ENCODE data around the gene GJD4.

Gene GJD4

DNA sequence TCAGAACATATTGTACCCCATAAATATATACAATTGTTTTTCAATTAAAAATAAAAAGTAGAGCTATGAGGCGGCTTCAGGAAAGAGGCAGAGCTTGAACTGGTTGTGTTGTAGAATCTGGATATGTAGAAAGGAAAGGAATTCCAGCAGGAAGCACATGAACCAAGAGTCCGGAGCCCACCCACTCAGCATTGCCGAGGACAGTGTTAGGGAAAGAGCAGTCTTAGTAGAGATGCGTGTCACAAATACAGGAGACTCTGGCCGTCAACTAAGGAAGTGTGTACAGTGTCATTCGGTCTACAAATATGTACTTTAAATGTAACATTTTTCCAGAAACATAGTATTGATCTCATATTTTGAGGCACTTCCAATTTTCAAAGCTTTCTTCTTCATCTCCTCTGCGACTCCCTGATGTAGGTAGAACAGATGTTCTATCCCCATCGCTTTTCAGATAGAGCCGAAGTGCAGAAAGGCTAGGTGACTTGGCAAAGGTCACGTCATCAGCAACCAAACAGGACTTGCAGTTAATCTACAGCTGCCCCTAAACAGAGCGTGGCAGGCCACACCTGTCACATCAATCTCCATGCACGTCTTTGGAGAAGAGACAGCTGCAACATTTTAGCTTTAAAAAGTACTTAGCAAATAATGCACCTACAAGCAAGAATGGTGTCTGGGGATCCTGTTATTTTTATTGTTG is 25.3 kb upstream of the GJD4 start:
- DNase-seq: no peak

DNA sequence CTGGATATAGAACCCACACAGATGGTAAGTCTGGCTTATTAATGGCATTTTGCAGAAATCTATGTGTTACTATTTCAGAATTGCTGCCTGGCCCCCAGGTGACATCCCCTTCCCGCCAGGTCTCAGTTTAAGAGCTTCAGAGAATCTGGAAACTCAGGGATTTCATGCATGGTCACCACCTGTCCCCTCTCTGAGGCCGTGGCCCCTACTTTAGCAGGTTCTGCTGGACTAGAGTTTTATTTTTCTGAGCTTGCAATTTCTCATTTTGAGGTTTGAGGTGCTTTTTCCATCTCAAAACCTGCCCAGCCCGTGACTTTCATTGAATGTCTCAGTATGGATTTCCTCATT is 24.7 kb upstream of the GJD4 start:
- DNase-seq: no peak

DNA sequence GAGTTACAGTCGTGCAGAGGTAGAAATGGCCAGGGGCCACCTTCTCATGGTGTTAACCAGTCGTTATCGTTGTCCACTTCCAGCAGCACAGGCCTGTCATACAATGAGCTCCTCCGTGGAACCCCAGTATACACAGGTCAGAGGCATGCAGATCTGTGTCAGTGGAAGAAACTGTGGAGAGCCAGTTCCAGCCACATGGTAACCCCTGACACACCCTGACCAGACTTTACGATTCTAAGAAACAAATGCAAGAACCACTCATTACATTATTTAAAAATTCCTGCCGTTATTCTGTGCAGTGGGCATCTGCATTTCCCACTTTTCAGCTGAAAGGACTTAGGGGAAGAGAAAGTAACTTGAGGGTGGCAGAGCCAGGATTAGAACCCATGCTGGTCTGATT is 23.5 kb upstream of the GJD4 start:
- DNase-seq: no peak

DNA sequence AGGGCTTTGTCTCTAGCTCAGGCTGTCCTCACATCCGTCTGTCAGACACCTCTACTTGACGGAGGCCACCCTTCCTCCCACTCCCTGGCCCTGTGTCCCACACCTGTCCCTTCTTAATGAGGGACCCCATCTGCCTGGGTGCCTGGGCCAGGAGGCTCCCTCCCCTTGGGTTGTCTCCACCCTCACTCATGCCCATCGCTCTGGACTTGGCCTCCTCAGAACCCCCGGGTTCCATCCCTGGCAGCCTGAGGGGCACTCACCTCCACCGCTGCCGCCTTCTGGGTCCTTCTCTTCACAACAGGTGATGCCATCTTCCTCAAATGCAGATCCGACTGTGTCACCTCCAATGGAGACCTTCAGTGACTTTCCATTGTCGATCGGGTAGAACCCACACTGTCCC is 20.2 kb upstream of the GJD4 start:
- DNase-seq: no peak

DNA sequence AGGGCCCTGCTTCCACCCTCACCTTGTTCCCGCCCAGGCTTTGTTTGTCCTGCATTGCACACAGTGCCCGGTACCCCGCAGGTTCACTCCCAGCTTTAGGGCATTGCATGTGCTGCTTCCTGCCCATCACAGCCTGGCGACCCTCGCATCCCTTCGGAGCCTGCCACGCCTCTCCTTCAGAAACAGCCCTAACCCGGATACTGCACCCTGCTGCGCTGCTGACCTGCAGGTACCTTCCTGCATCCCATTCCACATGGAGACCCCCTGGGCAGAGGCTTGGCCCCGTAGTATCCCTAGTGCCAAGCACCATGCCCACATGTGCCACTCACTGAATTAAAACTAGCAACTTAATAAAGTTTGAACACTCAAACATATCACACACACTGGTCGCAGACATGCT is 19.8 kb upstream of the GJD4 start:
- DNase-seq: no peak

DNA sequence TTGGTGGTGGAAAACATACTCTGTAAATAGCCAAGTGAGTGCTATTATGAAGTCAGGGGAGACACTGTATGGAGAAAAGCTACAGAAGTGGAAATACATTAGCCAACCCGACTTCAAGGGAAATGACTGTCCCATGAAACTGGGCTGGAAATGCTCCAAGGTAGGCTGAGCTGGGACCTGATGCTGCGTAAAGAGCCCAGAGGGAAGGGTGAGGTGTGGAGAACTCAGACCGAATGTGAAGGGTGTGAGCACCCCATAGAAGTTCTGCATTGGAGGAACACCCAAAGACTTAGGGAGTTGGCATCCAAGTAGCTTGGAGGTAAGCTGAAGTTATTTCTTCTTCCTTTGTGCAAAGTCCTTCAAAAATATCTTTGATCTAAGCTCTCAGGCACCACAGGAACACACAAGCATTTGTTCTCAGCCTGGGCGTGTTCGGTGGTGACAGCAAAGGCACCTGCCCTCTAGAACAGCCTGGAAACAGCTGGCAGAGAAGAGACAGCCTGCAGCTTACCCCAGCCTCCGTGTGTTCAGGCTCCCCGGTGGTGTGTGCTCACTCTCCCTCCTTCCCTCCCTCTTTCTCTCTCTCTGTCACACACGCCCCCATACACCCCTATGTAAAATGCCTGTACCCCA is 19.1 kb upstream of the GJD4 start:
- DNase-seq: no peak

DNA sequence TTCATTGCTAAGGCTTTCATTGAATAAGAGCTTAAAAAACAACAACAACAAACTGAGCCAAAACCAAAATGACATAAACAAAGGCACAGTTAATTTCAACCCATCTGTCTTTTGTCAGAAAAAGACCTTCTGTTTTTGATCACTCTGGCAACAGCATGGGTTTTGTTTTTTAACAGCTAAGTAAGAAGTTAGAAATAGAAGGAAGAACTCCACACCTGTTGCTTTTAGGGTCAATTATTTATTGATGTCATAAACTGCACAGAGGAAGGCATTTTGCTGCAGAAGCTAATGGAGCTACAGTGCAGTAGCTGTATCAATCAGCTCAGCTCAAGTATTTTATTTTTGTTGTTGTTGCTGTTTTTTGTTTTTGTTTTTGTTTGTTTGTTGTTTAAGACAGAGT is 16.3 kb upstream of the GJD4 start:
- DNase-seq: no peak

DNA sequence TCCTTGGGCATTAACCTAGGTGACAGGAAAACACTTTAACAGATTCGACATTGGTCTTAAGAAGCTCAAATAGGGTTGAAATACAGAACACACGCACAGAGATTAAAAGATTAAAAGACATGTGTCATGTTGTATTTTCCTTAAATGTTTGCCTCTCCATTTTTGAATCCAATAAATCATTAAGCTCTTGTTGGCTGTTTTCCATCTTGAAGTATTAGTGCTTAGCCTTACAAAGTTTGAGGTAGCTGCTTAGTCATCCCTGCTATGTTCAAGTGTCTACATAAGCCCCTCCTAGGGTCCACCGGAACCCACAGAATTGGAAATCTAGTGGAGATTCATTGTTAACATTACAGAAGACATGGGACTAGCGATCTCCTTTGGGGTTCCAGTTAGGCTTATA is 12.7 kb upstream of the GJD4 start:
- no peak for DNase-seq

DNA sequence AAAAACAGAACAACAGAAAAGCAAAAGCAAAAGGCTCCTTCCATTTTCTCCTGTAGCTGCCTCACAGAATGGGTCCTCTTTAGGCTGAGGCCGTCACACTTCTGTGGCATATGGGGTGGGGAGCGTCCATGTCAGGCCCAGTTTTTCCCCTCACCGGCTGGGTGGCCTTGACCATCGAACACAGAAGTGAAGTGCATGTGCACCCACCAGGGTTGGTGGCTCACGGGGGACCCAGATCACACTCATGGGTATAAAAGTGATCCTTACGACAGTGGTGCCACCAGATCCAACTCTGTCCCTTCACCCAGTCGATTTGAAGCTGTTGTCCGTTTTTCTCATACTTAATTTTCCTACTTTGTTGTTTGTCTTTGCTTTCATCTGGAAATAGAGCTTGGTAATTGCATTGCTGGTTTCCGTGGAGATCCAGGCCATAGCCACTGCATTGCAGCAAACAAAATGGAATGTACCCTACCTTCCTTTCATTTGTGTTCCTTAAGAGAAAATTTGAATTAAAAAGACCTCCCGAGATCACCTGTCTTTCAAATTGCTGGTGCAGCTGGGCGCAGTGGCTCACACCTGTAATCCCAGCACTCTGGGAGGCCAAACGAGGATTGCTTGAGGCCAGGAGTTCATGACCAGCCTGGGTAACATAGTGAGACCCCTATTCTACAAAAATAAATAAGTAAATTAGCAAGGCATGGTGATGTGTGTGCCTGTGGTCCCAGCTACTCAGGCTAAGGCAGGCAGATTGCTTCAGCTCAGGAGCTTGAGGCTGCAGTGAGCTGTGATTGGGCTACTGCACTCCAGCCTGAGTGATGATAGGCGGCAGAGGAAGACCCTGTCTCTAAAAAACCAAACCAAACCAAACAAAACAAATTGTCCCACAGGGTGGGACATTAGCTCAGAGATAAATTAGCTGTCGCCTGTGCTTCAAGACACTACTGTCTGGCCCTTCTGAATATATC is 10.7 kb upstream of the GJD4 start:
- DNase-seq: no peak

DNA sequence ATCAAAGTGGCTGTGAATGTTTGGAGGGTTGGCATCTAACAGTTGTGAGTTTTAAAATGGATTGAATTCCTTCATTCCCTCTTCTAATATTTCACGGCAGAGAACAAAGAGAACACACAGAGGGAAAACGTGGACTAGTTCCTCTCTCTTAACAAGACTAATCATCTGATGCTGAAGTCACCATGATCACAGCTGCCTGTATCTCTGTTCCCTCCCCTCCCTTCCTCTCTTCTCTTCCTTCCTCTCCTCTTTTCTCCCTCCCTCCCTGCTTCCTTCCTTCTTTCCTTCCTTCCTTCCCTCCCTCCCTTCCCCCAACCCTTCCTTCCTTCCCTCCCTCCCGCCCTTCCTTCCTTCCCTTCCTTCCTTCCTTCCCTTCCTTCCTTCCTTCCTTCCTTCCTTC is 10.0 kb upstream of the GJD4 start:
- DNase-seq: no peak

DNA sequence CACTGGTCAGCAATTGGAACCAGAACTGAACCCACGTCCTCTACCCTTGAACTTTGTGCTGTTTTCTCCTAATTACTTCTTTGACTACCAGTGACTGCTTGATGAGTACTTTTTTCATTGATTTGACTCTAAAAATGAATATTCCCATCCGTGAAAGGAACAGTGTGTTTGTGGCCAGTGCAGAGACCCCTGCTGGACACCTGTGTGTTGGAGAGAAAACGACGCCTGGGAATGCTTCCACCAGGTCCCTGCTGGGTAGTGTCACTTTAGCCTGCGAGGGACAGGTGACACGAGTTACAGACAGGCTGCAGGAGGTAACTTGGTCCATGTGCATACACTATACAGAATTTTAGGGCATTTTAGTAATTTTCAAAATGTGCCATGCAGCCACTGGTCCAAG is 6.8 kb upstream of the GJD4 start:
- no peak for DNase-seq

DNA sequence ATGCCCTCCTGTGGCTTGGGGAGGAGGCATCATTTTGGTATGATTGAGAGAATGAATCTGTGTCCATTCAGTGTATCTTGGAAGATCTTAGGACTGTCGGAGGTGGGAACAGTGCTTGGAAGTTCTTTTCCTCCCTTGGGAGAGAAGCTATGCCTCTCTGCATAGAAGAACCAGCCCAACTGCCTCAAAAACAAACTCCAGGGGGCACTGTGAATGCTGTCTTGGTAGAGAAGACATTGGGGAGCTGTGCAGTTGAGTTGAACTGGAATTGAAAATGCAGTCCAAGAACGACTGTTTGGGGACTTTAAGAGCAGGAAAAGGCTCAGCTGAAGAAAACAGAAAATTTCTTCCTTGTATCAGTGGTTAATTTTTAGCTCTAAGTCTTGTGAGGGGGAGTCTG is 4.9 kb upstream of the GJD4 start:
- DNase-seq: no peak

DNA sequence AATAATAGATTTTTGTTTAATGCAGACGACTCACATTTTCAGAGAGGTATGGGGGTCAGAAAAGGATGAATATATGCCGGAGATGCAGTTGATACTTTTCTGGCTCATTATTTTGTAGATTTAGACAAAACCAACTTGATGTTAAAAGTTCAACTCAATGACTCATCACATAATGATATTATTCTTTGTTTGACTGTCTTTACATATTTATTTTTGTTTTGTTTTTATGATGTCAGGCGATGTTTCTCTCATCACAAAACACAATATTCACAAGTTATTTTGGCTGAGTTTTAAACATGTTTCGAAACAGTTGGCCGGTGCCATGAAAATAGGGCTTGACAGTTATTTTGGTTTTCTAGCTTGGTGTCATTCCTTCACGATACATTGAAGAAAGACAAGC is 1.3 kb downstream of the GJD4 start:
- no peak for DNase-seq

DNA sequence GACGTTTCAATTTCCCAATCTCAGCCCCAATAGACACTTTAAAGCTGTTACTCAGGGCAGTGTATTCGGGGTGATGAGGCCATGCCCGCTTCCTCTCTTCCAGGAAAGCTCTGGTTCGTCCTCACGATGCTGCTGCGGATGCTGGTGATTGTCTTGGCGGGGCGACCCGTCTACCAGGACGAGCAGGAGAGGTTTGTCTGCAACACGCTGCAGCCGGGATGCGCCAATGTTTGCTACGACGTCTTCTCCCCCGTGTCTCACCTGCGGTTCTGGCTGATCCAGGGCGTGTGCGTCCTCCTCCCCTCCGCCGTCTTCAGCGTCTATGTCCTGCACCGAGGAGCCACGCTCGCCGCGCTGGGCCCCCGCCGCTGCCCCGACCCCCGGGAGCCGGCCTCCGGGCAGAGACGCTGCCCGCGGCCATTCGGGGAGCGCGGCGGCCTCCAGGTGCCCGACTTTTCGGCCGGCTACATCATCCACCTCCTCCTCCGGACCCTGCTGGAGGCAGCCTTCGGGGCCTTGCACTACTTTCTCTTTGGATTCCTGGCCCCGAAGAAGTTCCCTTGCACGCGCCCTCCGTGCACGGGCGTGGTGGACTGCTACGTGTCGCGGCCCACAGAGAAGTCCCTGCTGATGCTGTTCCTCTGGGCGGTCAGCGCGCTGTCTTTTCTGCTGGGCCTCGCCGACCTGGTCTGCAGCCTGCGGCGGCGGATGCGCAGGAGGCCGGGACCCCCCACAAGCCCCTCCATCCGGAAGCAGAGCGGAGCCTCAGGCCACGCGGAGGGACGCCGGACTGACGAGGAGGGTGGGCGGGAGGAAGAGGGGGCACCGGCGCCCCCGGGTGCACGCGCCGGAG is 2.6 kb downstream of the GJD4 start:
- DNase-seq: no peak

DNA sequence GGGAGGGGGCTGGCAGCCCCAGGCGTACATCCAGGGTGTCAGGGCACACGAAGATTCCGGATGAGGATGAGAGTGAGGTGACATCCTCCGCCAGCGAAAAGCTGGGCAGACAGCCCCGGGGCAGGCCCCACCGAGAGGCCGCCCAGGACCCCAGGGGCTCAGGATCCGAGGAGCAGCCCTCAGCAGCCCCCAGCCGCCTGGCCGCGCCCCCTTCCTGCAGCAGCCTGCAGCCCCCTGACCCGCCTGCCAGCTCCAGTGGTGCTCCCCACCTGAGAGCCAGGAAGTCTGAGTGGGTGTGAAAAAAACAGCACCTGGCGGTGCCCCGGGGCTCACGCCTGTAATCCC is 3.2 kb downstream of the GJD4 start:
- DNase-seq: no peak

DNA sequence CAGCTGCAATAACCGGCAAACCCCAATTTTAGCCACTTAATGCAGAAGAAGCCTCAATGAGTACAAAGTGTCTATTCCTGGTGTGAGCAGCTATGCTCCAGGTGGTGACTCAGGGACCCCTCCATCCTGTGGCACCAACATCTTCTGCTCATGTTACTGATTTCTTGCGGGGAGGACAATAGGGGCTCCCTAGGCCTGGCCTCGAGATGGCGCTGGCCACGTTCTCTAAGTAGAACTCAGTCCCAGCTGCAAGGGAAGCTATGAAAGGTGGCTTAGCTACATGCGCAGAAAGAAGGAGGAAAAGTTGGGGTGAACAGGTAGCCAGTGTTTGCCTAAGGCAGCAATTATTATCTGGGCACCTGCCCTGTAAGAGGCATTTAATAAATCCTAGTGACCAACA is 6.6 kb downstream of the GJD4 start:
- no peak for DNase-seq

DNA sequence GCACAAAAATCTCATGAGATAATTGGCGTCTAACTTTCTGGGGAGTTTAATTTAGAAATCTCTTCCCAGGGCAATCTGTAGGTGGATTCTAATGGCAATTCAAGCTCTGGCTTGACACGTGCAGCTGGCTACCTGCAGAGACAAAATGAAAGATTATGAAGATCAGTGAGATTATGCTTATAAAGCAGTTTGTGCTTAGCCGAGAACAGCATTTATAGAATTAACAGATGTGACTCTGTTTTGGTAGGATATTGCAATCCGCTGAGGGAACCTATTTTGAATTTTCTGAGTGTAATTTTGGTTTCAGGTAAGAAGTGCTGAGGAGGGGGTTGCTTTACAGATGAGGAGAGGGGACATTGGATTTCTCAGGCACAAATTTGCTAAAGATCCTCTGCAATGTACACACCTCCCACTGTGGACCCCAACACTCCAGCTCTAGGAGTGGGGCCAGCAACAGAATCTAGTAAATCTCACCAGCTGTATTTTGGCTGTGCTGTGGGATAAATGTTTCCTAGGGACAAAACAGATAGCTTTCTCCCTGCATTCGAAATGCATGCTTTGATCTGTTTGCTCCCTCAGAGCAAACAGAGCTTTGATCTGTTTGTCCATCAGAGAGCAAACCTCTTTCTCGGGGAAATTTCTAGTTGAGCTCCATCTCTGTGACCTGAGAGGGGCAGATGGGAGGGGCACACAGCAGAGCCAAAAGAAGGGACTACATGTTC is 7.4 kb downstream of the GJD4 start:
- DNase-seq: no peak

DNA sequence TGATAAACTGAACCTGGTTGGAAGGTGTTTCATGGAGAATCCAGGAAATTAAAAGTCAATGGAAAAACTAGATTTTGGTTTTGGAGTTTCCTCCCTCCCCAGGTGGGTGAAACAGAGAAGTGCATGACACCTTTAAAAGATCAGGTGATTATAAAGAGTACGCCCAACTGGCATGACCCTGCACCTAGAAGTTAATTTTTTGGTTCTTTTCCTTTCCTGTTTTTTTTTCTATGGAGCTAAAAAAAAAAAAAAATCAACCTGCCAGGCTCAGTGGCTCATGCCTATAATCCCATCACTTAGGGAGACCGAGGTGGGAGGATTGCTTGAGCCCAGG is 7.9 kb downstream of the GJD4 start:
- no peak for DNase-seq

DNA sequence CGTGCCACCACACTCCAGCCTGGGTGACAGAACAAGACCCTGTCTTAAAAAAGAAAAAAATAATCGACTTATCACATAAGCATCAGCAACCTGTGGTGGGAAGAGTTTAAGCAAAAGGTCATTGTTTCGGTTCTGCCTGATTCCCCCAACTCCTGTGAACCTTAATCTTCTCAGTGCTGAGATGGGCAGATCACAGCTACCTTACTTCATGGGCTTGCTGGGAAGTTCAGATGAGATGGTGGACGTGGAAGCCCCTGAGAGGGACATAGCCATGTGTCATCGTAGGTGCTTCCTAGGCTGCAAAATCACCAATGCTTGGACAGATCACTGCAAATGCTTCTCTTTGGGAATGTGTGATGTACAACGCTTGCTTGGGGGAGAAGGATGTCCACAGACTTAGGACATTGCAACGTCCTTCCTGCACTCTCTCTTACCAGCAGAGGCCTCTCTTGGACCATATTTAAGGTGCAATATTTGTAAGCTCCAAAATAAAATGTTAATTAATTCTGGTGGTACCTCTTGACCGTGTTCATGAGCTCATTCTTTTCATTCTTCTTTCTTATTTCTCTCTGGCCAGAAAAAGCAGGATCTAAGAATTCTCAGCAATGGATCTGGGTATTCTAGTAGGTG is 8.6 kb downstream of the GJD4 start:
- DNase-seq: no peak

DNA sequence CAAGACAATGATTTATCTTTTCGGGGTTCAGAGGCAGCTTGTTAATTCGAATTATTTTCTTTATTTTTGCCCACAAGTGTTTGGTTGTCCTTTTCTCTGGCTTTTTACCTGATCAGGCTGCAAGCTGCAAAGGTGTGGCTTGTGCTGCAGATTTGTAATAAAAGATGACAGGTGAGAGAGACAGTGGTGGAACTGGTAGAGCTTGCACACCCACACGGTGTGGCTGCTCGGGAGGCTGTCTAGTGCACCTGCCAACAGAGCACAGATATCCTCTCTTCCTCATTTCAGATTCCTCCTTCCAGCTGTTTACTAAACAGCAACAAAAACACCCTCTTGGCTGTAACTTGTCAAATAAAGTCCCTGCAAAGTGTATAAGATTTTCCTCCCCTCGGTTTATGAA is 9.2 kb downstream of the GJD4 start:
- DNase-seq: no peak

DNA sequence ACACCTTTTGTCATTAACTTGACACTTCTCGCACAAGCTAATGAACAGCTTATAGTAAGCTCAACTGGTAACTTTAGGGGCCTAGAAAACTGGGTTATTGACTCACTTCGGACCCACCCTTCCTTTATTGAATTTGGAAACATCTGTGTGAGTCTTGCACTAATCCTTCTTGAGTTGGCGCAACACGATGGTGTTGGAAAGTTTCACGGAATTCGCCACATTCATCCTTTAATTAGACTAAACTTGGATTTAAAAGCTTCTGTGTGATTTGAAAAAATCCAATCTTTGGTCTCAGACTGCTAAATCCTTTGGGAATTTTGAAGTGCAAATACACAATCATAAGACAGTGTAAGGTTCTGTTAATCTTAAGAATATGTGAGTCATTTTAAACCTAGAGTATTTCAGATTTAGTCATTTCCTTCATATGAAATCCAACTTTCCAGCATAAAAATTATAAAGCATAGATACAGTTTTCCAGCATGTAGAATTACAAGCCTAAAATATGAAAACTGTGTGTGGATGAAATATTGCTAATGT is 21.9 kb downstream of the GJD4 start:
- DNase-seq: no peak

DNA sequence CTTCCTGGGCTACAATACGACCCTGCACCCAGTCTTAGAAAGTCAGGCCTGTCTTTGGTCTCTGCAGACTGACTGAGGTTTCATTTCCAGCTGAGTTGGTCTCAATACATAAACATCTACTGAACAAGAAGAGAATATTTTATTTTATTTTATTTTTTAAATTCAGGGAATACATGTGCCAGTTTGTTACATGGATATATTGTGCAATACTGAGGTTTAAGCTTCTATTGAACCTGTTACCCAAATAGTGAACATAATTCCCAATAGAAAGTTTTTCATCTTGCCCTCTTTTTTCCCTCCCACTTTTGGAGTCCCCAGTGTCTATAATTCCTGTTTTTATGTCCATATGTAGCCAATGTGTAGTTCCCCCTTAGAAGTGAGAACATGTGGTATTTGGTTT is 26.3 kb downstream of the GJD4 start:
- DNase-seq: no peak
